OCI-LY3 (cell line): ENCODE results near the gene WDR72.
"Not testable (repeated sequence)": the region's sequence is repeated elsewhere in the genome, so short reads cannot be mapped to it uniquely, and the experiment has no call there.

ENCODE experiments used
- H2AFZ ChIP-seq: fragments of 200-600, 300-600 bp; shearing (Covaris generic); 2 replicates; pipeline ENCODE4 v1.6.0; 2014; ENCODE audit warnings: antibody characterized with exemption, low read depth, low read length
- H3K27ac ChIP-seq: fragments of 200-600, 300-600 bp; sonication (generic); 2 replicates; pipeline ENCODE4 v1.5.1; 2014; ENCODE audit warnings: mild to moderate bottlenecking, low read length, moderate library complexity, mixed read lengths
- H3K27me3 ChIP-seq: fragments of 200-600, 300-600 bp; sonication (generic); 2 replicates; pipeline ENCODE4 v1.6.1; 2014; ENCODE audit warnings: low read depth, low read length, mixed read lengths
- H3K36me3 ChIP-seq: fragments of 200-600, 300-600 bp; sonication (generic); replicated peaks from 2 replicates; pipeline ENCODE3; 2014; ENCODE audit warnings: low read depth, low read length, mixed read lengths
- H3K4me1 ChIP-seq: fragments of 300-600, 200-600 bp; sonication (generic); 2 replicates; pipeline ENCODE4 v1.6.1; 2014; ENCODE audit warnings: low read length, mixed read lengths
- H3K4me2 ChIP-seq: fragments of 200-600, 300-600 bp; sonication (generic); 2 replicates; pipeline ENCODE4 v1.6.1; 2014; ENCODE audit warnings: low read length, mixed read lengths
- H3K4me3 ChIP-seq: fragments of 300-600, 200-600 bp; sonication (generic); 2 replicates; pipeline ENCODE4 v1.5.1; 2014; ENCODE audit warnings: antibody characterized with exemption, mild to moderate bottlenecking, low read length, moderate library complexity
- H3K79me2 ChIP-seq: fragments of 300-600, 200-600 bp; shearing (Covaris generic); 2 replicates; pipeline ENCODE4 v1.6.1; 2014; ENCODE audit warnings: mild to moderate bottlenecking, low read length, mixed read lengths
- H3K9ac ChIP-seq: fragments of 300-600, 200-600 bp; shearing (Covaris generic); 2 replicates; pipeline ENCODE4 v1.6.0; 2014; ENCODE audit warnings: mild to moderate bottlenecking, low read length, moderate library complexity
- H3K9me3 ChIP-seq: fragments of 200-600, 300-600 bp; shearing (Covaris generic); 2 replicates; pipeline ENCODE4 v1.6.1; 2014; ENCODE audit warnings: low read length, mixed read lengths; ENCODE audit not compliant: insufficient read depth
- H4K20me1 ChIP-seq: fragments of 200-600, 300-600 bp; sonication (generic); 2 replicates; pipeline ENCODE4 v1.6.1; 2016; ENCODE audit warnings: low read length, mixed read lengths; ENCODE audit not compliant: insufficient read depth
- CTCF ChIP-seq: fragments of 200-600, 300-600 bp; sonication (generic); IDR thresholded peaks from 2 replicates; pipeline ENCODE4 v1.5.1; 2014; ENCODE audit warnings: antibody characterized with exemption, low read length, low read depth
- EZH2phosphoT487 ChIP-seq: fragments of 200-600 bp; shearing (Covaris generic); IDR thresholded peaks from 2 replicates; pipeline ENCODE4 v1.6.1; 2018; ENCODE audit warnings: antibody characterized with exemption, mixed run types, low read depth

WDR72 gene

DNA sequence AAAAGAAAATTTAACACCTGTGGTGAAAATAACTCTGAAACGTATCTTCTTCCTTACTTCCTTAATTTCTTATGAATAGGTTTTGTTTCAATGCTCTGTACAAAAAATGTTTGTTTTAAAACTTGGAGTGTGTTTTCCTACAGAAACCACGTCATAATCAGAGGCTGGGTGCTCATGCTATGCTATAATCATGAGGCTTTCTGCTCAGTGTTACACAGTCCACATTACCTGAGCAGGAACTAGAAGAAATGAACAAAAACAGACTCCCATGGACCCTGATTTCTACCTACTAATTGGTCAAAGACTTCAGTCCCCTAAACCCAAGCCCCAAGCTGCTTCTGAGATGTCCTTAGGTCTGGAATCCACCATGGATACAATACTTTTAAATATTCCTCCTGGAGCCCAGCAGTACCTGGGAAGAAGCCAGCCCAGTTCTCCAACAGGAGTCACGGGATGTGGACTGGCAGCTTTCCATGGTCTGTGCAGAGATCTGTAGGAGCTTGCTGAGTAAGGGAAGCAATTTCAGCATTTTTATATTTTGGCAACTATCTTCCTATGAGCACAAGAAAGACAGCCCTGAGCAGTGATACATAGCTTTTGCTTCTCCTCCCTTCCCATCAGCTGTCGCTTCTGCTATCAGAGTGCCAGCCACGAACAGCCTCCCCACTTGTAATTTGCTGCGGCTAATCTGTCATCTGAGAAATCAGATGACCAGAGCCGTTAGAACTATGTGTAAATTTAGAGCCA lies 65.6 kb downstream of the WDR72 start:
- Histone ChIP-seq H4K20me1 (no peaks in the 10 kb centered on the region), H3K27ac (no peak overlapping the region), H2AFZ (no peak overlapping the region), H3K9ac (no peak overlapping the region), H3K4me1 (no peaks in the 10 kb centered on the region), H3K4me3 (no peak overlapping the region), H3K36me3 (no peaks in the 10 kb centered on the region), H3K9me3 (no peaks in the 10 kb centered on the region), H3K4me2 (no peak overlapping the region), H3K27me3 (no peaks in the 10 kb centered on the region), H3K79me2 (no peaks in the 10 kb centered on the region)
- no peak for TF ChIP-seq EZH2phosphoT487
- TF ChIP-seq CTCF: no peak

GRCh38 chr15:53684162-53684561 lies 75.3 kb downstream of the WDR72 start:
- H3K27me3 ChIP-seq, H3K4me1 ChIP-seq, H3K36me3 ChIP-seq, H2AFZ ChIP-seq, H3K4me3 ChIP-seq, H4K20me1 ChIP-seq, H3K27ac ChIP-seq, H3K4me2 ChIP-seq, H3K79me2 ChIP-seq, H3K9ac ChIP-seq, H3K9me3 ChIP-seq: not testable (repeated sequence)

DNA sequence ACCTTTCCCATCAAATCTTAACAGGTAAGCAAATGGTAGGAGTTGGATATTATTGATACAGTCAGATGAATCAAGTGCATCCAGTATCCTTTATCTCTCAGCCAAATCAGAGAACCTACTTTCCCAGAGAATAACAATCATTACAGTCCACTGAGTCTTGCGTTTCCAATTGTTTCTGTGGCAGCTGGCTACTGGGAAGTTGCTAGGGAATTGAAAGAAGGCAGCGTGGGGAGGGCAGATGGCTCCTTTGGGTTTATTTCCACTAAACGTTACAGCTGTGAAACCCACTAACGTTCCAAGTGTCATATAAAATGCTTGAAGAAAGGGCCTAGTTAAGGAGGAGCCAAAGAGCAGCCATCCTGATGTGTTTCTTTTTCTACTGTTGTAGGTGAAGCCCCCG lies 78.4 kb downstream of the WDR72 start:
- no peak overlapping the region for H3K9ac ChIP-seq
- H3K9me3 ChIP-seq: no peaks in the 10 kb centered on the region
- H3K4me3 ChIP-seq: no peak overlapping the region
- no peaks in the 10 kb centered on the region for H3K36me3 ChIP-seq
- no peak overlapping the region for H3K4me2 ChIP-seq
- TF ChIP-seq CTCF (no peak), EZH2phosphoT487 (no peak)
- no peaks in the 10 kb centered on the region for H3K79me2 ChIP-seq
- no peak overlapping the region for H2AFZ ChIP-seq
- H3K27ac ChIP-seq: no peak overlapping the region
- no peaks in the 10 kb centered on the region for H3K4me1 ChIP-seq
- H3K27me3 ChIP-seq: no peaks in the 10 kb centered on the region
- no peaks in the 10 kb centered on the region for H4K20me1 ChIP-seq

DNA sequence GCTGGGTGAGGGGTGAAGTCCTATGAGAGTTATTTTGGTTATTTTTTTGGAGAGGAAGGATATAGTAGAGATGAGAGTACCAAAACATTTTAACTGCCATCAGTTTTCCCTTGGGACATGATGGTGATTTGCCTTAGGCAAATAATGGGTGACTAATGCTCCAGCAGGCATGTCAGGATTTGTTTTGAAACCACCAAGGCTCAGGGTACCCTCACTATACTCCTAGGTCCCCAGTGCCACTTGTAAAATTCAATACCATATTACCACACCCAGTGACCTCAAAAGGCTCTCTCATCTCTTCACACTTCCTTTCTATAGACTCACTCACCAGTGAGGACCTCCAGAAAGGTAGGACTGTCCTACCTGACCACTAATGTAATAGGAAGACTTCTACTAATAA lies 83.6 kb downstream of the WDR72 start:
- H2AFZ ChIP-seq: no peak overlapping the region
- no peak overlapping the region for H3K9ac ChIP-seq
- no peaks in the 10 kb centered on the region for H4K20me1 ChIP-seq
- no peaks in the 10 kb centered on the region for H3K4me1 ChIP-seq
- H3K4me2 ChIP-seq: no peak overlapping the region
- no peaks in the 10 kb centered on the region for H3K27me3 ChIP-seq
- H3K79me2 ChIP-seq: no peaks in the 10 kb centered on the region
- H3K9me3 ChIP-seq: no peaks in the 10 kb centered on the region
- TF ChIP-seq EZH2phosphoT487 (no peak), CTCF (no peak)
- H3K4me3 ChIP-seq: no peak overlapping the region
- no peaks in the 10 kb centered on the region for H3K36me3 ChIP-seq
- no peak overlapping the region for H3K27ac ChIP-seq
